BJ (cell line): ENCODE data around the gene PTPA. TPM values are rescaled to one million over a fixed set of nuclear protein-coding genes. Genes with fewer than 3 reads are reported as not detected.
"Not testable (repeated sequence)": the region's sequence is repeated elsewhere in the genome, so short reads cannot be mapped to it uniquely, and the experiment has no call there.

Experiments used
- CTCF ChIA-PET: fragments of 350-600 bp; formaldehyde crosslinking; extraction: SDS; loops from one replicate; lab custom pipeline; 2021; ENCODE audit warnings: antibody characterized with exemption, inconsistent platforms; lab: Yijun Ruan, JAX
- POLR2A ChIA-PET: fragments of 300-600 bp; sonication (Branson Sonifier 250); formaldehyde crosslinking; extraction: SDS; loops from one replicate; lab custom pipeline; 2021; ENCODE audit warnings: antibody characterized with exemption; lab: Charles Lee
- DNase-seq: peaks from one replicate; pipeline ENCODE4 v3.0.0-alpha.2; 2011; ENCODE audit warnings: low read depth
- H3K27me3 ChIP-seq: 2 replicates; pipeline ENCODE4 v1.6.0; 2011; ENCODE audit warnings: low read length; ENCODE audit not compliant: control insufficient read depth, insufficient read depth
- H3K36me3 ChIP-seq: 2 replicates; pipeline ENCODE4 v1.5.1; 2011; ENCODE audit warnings: low read length; ENCODE audit not compliant: control insufficient read depth, insufficient read depth
- H3K4me3 ChIP-seq: 2 replicates; pipeline ENCODE4 v1.5.1; 2011; ENCODE audit warnings: low read depth, mild to moderate bottlenecking, control low read depth, low read length
- polyA plus RNA-seq: library from polyadenylated mRNA; depleted of rRNA; stranded (reverse); fragments of >200 nt; gene quantifications from 2 replicates; pipeline ENCODE4 v1.2.3, GENCODE V29; 2011; rRNA removed
- TF ChIP-seq, protein P1 (sequence below): IDR thresholded peaks from 2 replicates; pipeline ENCODE4 v1.5.1; 2011; ENCODE audit warnings: low read depth, mild to moderate bottlenecking, control low read depth, inconsistent platforms, low read length, moderate library complexity; ENCODE audit not compliant: insufficient read depth

PTPA gene
- polyA plus RNA-seq, 1 experiment = 251 TPM

DNA sequence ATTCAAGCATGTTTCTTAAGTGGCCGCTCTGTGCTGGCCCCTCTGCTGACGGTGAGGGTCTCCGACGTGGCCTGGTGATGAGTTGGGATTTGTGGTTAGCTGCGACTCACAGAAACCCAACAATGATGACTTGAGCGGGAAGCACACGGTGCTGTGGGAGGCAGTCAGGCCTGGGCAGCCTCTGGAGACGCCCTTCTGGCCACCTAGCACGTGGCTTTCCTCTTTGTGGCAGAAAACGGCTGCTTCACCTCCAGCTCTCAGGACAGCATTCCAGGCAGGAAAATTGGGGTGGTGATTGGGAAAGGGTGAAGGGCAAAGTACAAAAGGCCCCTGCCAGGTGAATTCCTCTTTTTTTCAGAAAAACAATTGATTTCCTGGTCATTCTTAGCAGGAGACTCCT is 84.4 kb downstream of the PTPA start:
- DNase-seq = no peak
- no peaks in the 10 kb centered on the region for H3K36me3 ChIP-seq
- CTCF ChIA-PET = interaction anchor here (1.4 kb wide), 1 partner anchor 8 kb away, joined by 4 read pairs; no protein-coding TSS in a partner anchor
- no peak overlapping the region for H3K4me3 ChIP-seq
- POLR2A ChIA-PET = no interaction called here
- TF ChIP-seq, protein P1, sequence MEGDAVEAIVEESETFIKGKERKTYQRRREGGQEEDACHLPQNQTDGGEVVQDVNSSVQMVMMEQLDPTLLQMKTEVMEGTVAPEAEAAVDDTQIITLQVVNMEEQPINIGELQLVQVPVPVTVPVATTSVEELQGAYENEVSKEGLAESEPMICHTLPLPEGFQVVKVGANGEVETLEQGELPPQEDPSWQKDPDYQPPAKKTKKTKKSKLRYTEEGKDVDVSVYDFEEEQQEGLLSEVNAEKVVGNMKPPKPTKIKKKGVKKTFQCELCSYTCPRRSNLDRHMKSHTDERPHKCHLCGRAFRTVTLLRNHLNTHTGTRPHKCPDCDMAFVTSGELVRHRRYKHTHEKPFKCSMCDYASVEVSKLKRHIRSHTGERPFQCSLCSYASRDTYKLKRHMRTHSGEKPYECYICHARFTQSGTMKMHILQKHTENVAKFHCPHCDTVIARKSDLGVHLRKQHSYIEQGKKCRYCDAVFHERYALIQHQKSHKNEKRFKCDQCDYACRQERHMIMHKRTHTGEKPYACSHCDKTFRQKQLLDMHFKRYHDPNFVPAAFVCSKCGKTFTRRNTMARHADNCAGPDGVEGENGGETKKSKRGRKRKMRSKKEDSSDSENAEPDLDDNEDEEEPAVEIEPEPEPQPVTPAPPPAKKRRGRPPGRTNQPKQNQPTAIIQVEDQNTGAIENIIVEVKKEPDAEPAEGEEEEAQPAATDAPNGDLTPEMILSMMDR = no peak
- peaks cover 13% of the 10 kb centered on the region for H3K27me3 ChIP-seq

DNA sequence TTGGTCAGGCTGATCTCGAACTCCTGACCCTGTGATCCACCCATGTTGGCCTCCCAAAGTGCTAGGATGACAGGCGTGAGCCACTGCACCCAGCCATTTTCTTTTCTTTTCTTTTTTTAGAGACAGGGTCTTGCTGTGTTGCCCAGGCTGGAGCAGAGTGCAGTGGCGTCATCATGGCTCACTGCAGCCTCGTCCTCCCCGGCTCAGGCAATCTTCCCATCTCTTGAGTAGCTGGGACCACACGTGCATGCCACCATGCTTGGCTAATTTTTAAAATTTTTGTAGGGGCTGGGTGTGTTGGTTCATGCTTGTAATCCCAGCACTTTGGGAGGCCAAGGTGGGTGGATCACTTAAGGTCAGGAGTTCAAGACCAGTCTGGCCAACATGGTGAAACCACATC is 85.8 kb downstream of the PTPA start:
- CTCF ChIA-PET, H3K4me3 ChIP-seq, POLR2A ChIA-PET, H3K36me3 ChIP-seq, DNase-seq: not testable (repeated sequence)
- H3K27me3 ChIP-seq = peaks cover 13% of the 10 kb centered on the region

DNA sequence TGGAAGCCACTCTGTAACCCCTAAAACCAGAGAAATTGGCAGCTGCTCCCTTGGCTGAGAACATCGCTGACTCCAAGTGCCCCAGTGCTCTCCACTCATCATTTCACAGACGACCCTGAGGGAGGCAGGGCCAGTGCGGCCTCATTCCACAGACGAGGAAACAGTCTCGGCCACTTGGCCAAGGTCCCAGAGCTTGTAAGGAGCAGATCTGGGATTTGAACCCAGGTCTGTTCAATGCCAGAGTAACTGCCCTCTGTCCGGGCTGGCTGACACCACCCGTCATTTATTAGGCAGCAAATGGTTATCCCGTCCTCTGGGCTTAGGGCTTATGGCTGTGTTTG is 86.7 kb downstream of the PTPA start:
- no peak overlapping the region for H3K4me3 ChIP-seq
- ChIA-PET CTCF (interaction anchor here (1.0 to 1.2 kb wide), 3 partner anchors 11 to 17 kb away, joined by 3 to 4 read pairs (median 3); no protein-coding TSS in a partner anchor), POLR2A (interaction anchor here (0.6 kb wide), 1 partner anchor 253 kb away, joined by 3 read pairs; no protein-coding TSS in a partner anchor)
- H3K27me3 ChIP-seq = peaks cover 13% of the 10 kb centered on the region
- DNase-seq = no peak
- H3K36me3 ChIP-seq = no peaks in the 10 kb centered on the region
- TF ChIP-seq, protein P1 = no peak

Other genes with a start within 250 kb of the PTPA start
- 4.9 and 5.6 TPM in 2 replicates for gene KYAT1, start 229.5 kb upstream of the PTPA start, polyA plus RNA-seq
- 29.6 and 56.2 TPM in 2 replicates for gene LRRC8A, start 229.3 kb upstream of the PTPA start, polyA plus RNA-seq
- gene PHYHD1, start 190.4 kb upstream of the PTPA start, polyA plus RNA-seq = 15.6 and 18.6 TPM in 2 replicates
- 37.2 and 47.0 TPM in 2 replicates for gene DOLK, start 163.8 kb upstream of the PTPA start, polyA plus RNA-seq
- gene NUP188, start 163.7 kb upstream of the PTPA start, polyA plus RNA-seq = 34.9 and 49.2 TPM in 2 replicates
- 39.8 and 52.7 TPM in 2 replicates for gene SH3GLB2, start 83.1 kb upstream of the PTPA start, polyA plus RNA-seq
- 11.5 and 23.7 TPM in 2 replicates for gene MIGA2, start 74.8 kb upstream of the PTPA start, polyA plus RNA-seq
- 13.7 and 17.6 TPM in 2 replicates for gene DOLPP1, start 30.3 kb upstream of the PTPA start, polyA plus RNA-seq
- gene CRAT, start 622 bp upstream of the PTPA start, polyA plus RNA-seq = 29.3 and 61.2 TPM in 2 replicates
- 7.3 and 8.7 TPM in 2 replicates for gene IER5L, start 66.8 kb downstream of the PTPA start, polyA plus RNA-seq